Stimulated activated CD8-positive, alpha-beta memory T cell treated with anti-CD3 and anti-CD28 coated beads, Interleukin-12 subunit alpha, Interleukin-12 subunit beta, amount 100 ng/mL, for 24 hours (primary cell): ENCODE measurements around the gene EFNA2.

Experiments
- DNase-seq: peaks from one replicate; pipeline ENCODE4 v3.0.0-alpha.2; 2020; ENCODE audit errors: extremely low read depth

Gene EFNA2

GRCh38 chr19:1284293-1284978 is 1.2 kb upstream of the EFNA2 start:
- DNase-seq = no peak

- DNase-seq = no peak
Observed at GRCh38 chr19:1284979-1285736, 515 bp upstream of the EFNA2 start.

- DNase-seq = no peak
Observed at GRCh38 chr19:1286487-1287353, 1.0 kb downstream of the EFNA2 start.

GRCh38 chr19:1287354-1288225 is 1.9 kb downstream of the EFNA2 start:
- DNase-seq = no peak

- DNase-seq = no peak
Observed at GRCh38 chr19:1288226-1288612, 2.5 kb downstream of the EFNA2 start.

- DNase-seq = no peak
Observed at GRCh38 chr19:1288833-1289685, 3.4 kb downstream of the EFNA2 start.

- no peak for DNase-seq
Observed at GRCh38 chr19:1289686-1290025, 4.0 kb downstream of the EFNA2 start.

GRCh38 chr19:1290196-1290702 is 4.6 kb downstream of the EFNA2 start:
- DNase-seq = no peak

GRCh38 chr19:1290703-1291651 is 5.3 kb downstream of the EFNA2 start:
- DNase-seq = no peak

- no peak for DNase-seq
Observed at GRCh38 chr19:1291761-1292418, 6.2 kb downstream of the EFNA2 start.

- DNase-seq = no peak
Observed at GRCh38 chr19:1292419-1293151, 6.9 kb downstream of the EFNA2 start.

- DNase-seq = no peak
Observed at GRCh38 chr19:1293782-1294604, 8.3 kb downstream of the EFNA2 start.

GRCh38 chr19:1294688-1295087 is 9.0 kb downstream of the EFNA2 start:
- no peak for DNase-seq

GRCh38 chr19:1295169-1296012 is 9.7 kb downstream of the EFNA2 start:
- no peak for DNase-seq

- DNase-seq = no peak
Observed at GRCh38 chr19:1296078-1296477, 10.4 kb downstream of the EFNA2 start.

- no peak for DNase-seq
Observed at GRCh38 chr19:1296575-1297271, 11.1 kb downstream of the EFNA2 start.
